GM15510 (cell line): ENCODE data around the gene OR14C36.

ENCODE experiments used
- POLR2A ChIP-seq: IDR thresholded peaks from 3 replicates; pipeline ENCODE4 v1.6.1; 2011; ENCODE audit warnings: borderline replicate concordance; ENCODE audit not compliant: insufficient read length; ENCODE audit errors: extremely low read depth

The OR14C36 gene

DNA sequence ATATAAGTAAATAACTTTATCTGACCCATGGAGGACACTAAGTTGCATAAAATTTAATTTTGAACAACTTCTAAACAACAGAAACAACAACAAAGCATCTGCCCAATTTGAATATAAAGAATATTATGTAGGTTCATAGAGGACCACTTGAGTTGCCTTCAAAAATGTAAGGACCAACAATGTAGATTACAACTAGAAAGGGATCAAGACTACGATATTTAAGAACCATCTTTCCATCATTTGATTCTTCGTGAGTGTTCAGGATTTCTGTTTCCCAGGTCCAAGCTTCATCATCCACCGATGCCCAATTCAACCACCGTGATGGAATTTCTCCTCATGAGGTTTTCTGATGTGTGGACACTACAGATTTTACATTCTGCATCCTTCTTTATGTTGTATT is at the start of gene OR14C36:
OR14C36 (plus strand) TSS at position 301 of the 400 bp plus-strand sequence; CDS start at position 301, 0 bp downstream.
- no peak for TF ChIP-seq POLR2A

- no peak for TF ChIP-seq POLR2A
Measured at GRCh38 chr1:248303324-248303723, 45.3 kb upstream of the OR14C36 start, which contains the start of gene OR2T12. TSS of gene OR2T12 (minus strand) at chr1:248303424. CDS start at chr1:248295578, 7,846 bp downstream.

- no peak for TF ChIP-seq POLR2A
Measured at GRCh38 chr1:248306103-248306502, 42.5 kb upstream of the OR14C36 start.

- TF ChIP-seq POLR2A, result no peak
Measured at GRCh38 chr1:248316796-248317195, 31.8 kb upstream of the OR14C36 start.

DNA sequence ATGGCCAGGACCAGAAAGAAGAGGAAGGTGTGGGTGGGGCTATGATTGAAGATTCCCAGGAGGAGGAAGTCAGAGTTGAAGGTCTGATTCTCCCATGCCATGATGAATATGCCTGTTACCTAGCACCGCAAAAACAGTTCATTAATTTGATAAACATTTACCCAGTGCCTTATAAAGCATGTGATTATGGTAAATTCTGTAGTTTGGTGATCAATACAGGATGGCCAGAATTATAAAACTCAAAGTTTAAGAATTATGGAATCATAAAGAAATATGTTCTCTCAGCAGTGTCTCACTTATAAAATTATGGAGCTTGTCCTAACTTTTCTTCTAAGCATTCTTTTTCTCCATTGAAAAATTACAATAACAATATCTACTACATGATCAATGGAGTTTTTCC is 24.1 kb upstream of the OR14C36 start, which contains the start of gene OR2M7:
OR2M7 (minus strand) TSS at position 101 of the 400 bp plus-strand sequence; CDS start at position 101, 0 bp downstream.
- no peak for TF ChIP-seq POLR2A

DNA sequence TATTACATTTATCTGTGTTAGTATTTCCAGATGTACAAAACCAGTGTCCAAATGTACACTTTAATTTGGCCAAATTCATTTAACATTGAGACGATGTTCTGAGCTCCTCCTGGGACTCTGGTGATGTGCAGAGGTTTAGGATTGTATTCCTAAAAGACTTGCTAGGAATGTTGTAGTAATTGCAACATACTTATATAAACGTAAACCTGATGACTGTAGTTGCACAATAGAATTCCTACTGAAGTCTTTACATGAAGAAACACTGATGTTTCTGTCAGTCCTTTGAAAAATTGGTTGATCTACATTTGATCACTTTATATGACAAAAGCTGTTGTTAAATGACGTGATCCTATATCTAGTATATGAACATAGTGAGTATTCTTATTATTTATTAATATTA is 5.1 kb upstream of the OR14C36 start:
- no peak for TF ChIP-seq POLR2A

GRCh38 chr1:248359415-248359814 is 10.8 kb downstream of the OR14C36 start:
- no peak for TF ChIP-seq POLR2A

- no peak for TF ChIP-seq POLR2A
Measured at GRCh38 chr1:248361121-248361715, 12.6 kb downstream of the OR14C36 start, which contains the start of gene OR2T4. TSS of gene OR2T4 (plus strand) at chr1:248361665. CDS start at chr1:248361665, 0 bp downstream.

DNA sequence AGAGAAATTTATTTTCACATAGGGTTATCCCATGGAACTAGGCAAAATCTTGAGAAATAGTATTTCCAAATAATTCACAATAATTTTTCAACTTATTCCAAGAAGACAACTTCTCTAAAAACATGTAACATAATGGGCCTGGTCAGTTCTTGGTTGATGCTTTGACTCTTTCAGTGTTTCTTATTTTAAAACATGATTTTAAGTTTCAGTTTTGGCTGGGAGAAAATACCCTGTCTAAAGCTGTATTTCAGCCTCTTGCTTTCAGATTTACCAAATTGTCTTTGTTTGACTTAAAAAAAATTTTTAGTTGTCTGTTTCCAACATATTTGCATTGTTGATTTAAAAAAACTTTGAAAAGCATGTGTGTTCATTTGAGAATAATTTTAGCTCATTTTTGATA is 18.0 kb downstream of the OR14C36 start:
- TF ChIP-seq POLR2A, result no peak

DNA sequence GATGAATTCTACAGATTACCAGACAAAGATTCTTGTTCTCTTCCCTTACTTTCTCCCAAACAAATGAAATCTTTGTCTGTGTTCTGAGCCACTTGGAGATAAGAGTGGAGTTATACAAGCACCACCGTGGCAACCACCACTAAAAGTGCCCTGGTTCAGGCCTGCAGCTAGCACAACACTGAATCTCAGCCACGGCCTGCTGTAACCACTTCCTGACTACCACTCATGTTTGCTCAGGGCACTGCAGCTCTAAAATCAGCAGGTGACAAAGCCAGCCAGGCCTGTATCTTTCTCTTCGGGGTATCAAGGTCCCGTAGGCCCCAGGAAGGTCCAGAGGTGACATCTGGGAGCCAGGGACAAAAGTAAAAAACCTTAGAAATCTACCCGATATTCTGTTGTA is 23.8 kb downstream of the OR14C36 start:
- TF ChIP-seq POLR2A, result no peak

- no peak for TF ChIP-seq POLR2A
Measured at GRCh38 chr1:248373761-248374160, 25.2 kb downstream of the OR14C36 start.

DNA sequence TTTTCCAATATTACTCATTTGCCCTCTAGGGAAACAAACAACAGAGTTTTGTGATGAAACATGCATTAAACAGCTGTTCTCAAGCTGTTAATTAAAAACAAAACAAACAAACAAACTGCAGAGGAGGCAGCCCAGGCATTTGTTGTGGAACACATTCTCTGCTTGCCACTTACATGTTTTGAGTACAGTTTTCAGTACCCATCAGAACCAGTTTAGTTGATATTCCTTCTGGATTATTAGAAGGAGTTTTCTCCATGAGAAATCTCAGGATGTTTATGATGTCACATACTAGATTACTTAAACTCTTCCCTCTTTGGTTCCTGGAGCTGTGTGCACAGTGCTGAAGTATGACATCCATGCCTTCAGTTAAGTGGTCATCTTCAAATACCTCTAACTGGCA is 26.9 kb downstream of the OR14C36 start, which contains the start of gene OR2T6:
OR2T6 (plus strand) TSS at position 301 of the 400 bp plus-strand sequence. CDS start 11,863 bp downstream, outside the sequence.
- no peak for TF ChIP-seq POLR2A

DNA sequence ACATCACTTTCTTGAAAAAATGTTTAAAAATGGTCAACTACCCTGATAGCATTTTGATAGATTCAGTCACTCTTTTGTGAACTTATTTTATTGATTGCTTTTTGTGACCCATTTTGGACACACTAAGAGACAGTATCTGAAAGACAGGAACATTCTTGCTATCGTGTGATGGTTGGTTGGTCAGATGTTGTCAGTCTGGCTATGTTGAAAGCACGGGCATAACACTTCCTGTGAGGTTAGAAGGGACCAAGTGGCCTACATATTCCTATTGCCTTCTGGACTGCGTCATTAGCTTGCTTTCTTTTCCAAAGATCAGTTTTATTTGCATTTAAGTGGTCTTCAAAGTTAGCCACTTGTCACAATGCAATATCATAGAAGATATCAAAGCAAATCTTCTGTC is 28.3 kb downstream of the OR14C36 start:
- TF ChIP-seq POLR2A, result no peak

DNA sequence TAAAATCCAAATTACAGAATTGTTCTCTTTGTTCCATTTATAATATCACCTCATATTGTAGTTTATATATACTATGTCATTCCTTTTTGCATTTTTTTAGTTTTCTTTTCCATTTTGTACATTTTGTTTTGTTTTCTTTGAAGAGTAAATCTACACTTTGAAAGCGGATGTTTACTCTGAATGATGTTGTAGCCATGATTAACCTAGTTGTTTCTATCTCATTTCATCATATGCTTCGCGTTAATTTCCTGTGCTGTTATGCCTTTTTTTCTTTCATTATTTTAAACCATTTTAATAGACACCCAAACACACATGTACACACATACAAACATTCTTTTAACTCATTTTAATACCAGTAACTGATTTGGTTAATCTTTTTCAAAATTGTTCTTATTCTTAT is 32.3 kb downstream of the OR14C36 start:
- TF ChIP-seq POLR2A, result no peak

DNA sequence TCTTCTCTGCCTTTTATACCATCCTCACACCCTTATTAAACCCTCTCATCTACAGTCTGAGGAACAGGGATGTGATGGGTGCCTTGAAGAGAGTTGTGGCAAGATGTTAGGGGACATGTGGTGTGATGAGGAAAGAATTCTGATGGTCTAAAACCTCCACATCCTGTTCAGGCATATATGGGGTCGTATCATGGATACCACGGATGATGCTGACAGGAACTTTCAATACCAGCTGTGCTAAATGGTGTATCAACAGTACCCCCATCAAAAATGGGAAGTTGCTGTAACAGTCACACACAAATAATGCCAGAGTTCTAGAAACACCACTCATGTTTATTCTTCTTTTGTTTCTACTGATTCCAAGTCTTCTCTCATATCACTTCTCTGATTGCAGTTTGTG is 39.9 kb downstream of the OR14C36 start:
- no peak for TF ChIP-seq POLR2A

DNA sequence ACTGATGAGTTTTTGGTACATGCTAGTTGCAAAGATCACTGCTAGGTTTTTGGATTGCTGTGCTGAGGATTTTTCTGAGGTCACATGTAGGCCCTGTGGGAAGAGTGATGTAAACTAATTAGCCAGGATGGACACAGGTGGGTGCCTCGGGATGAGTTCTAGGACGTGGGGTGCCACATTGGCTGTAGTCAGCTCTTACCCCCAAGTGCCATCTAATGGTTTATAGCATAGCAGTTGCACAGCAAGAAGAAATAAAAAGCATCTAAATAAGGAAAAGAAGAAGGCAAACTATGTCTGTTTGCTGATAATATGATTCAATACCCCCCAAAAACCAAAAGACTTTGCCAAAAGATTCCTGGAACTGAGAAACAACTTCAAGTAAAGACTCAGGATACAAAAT is 44.5 kb downstream of the OR14C36 start:
- TF ChIP-seq POLR2A, result no peak
